Muscle of leg (tissue), 11 donors: ENCODE results near the gene RBM47. TPM values are rescaled to one million over a fixed set of nuclear protein-coding genes. Genes with fewer than 3 reads are reported as not detected.
A peak's percentile ranks its signal among the peaks of the same experiment; 100 is the strongest.

Experiments used
- DNase-seq: peaks from one replicate; pipeline ENCODE4 v3.0.0; 2013
- H3K27ac ChIP-seq: one replicate; pipeline ENCODE4 v1.5.1; 2013; ENCODE audit warnings: mild to moderate bottlenecking, low read length, control low read depth
- H3K27me3 ChIP-seq: one replicate; pipeline ENCODE4 v1.6.1; 2013; ENCODE audit warnings: low read length; ENCODE audit not compliant: control insufficient read depth, insufficient read depth
- H3K36me3 ChIP-seq: one replicate; pipeline ENCODE4 v1.6.1; 2013; ENCODE audit warnings: low read length; ENCODE audit not compliant: control insufficient read depth, insufficient read depth
- H3K4me1 ChIP-seq: one replicate; pipeline ENCODE4 v1.6.1; 2013; ENCODE audit warnings: low read length; ENCODE audit not compliant: control insufficient read depth, insufficient read depth
- H3K4me3 ChIP-seq: one replicate; pipeline ENCODE4 v1.5.1; 2013; ENCODE audit warnings: low read length, control low read depth
- H3K9me3 ChIP-seq: replicated peaks from 2 replicates; pipeline ENCODE4 v1.6.1; 2013; ENCODE audit warnings: low read depth, low read length; ENCODE audit not compliant: control insufficient read depth
- WGBS: methylation state at CpG from one replicate; pipeline ENCODE4 v1.1.5; 2013; ENCODE audit warnings: missing lambda C conversion rate; ENCODE audit not compliant: insufficient coverage; 5-methylcytosine and 5-hydroxymethylcytosine counted together
- polyA plus RNA-seq, 8 donors: library from polyadenylated mRNA; unstranded; fragments of 120-200 nt; gene quantifications; one replicate each; pipeline versions ENCODE4 v1.2.1 to v1.2.3, GENCODE V29; 2013; ENCODE audit warnings: inconsistent platforms in 1 of 8, low replicate concordance in 1 of 8; ENCODE audit not compliant: insufficient read length in 8 of 8, insufficient read depth in 1 of 8
- total RNA-seq: library from RNA; stranded (reverse); fragments of 120-200 nt; gene quantifications from one replicate; pipeline ENCODE4 v1.2.4, GENCODE V29; 2013

RBM47 gene
- total and polyA plus RNA-seq, 9 donors = 1.2 to 6.3 (median 2.0) TPM

DNA sequence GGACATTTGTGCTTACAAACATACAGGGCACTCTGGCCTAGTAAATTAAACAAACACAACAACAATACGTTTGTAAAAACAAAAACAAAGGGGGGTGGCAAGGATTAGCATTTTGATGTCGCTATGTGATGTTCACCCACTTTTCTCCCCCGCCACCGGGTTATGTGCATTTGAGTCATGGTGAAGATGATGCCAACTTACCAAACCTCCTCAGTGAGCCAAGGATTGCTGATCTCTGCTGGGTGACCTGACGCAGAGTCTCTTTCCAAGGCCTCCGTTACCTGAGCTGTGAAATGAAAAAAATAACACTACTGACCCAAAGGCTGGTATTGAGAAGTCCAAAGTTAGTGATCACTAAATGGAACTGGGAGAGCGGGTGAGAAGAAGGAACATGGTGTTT is 85.4 kb downstream of the RBM47 start:
- H3K4me1 ChIP-seq = no peaks in the 10 kb centered on the region
- H3K27me3 ChIP-seq = no peaks in the 10 kb centered on the region
- no peaks in the 10 kb centered on the region for H3K36me3 ChIP-seq
- WGBS = no CpG with 5 or more reads among the region's 7 CpGs
- no peak overlapping the region for H3K27ac ChIP-seq
- no peak overlapping the region for H3K4me3 ChIP-seq
- H3K9me3 ChIP-seq = no peaks in the 10 kb centered on the region
- no peak for DNase-seq

- no peaks in the 10 kb centered on the region for H3K27me3 ChIP-seq
- no peaks in the 10 kb centered on the region for H3K9me3 ChIP-seq
- no peak for DNase-seq
- H3K4me3 ChIP-seq = no peak overlapping the region
- WGBS = 86% methylated on average over 4 of the region's 7 CpGs
- no peak overlapping the region for H3K27ac ChIP-seq
- no peaks in the 10 kb centered on the region for H3K36me3 ChIP-seq
- no peaks in the 10 kb centered on the region for H3K4me1 ChIP-seq
Observed at GRCh38 chr4:40540800-40541199, 88.9 kb downstream of the RBM47 start.

- H3K9me3 ChIP-seq = no peaks in the 10 kb centered on the region
- H3K4me1 ChIP-seq = no peaks in the 10 kb centered on the region
- H3K4me3 ChIP-seq = no peak overlapping the region
- H3K27me3 ChIP-seq = no peaks in the 10 kb centered on the region
- no peak for DNase-seq
- no peaks in the 10 kb centered on the region for H3K36me3 ChIP-seq
- H3K27ac ChIP-seq = no peak overlapping the region
- 80% methylated on average over 4 of the region's 4 CpGs for WGBS
Observed at GRCh38 chr4:40536032-40536431, 93.6 kb downstream of the RBM47 start.

- no CpG with 5 or more reads among the region's 3 CpGs for WGBS
- Histone ChIP-seq H3K27me3 (no peaks in the 10 kb centered on the region), H3K36me3 (no peaks in the 10 kb centered on the region), H3K4me1 (no peaks in the 10 kb centered on the region), H3K9me3 (no peaks in the 10 kb centered on the region), H3K4me3 (no peak overlapping the region), H3K27ac (no peak overlapping the region)
- no peak for DNase-seq
Observed at GRCh38 chr4:40531636-40532023, 98.0 kb downstream of the RBM47 start.

DNA sequence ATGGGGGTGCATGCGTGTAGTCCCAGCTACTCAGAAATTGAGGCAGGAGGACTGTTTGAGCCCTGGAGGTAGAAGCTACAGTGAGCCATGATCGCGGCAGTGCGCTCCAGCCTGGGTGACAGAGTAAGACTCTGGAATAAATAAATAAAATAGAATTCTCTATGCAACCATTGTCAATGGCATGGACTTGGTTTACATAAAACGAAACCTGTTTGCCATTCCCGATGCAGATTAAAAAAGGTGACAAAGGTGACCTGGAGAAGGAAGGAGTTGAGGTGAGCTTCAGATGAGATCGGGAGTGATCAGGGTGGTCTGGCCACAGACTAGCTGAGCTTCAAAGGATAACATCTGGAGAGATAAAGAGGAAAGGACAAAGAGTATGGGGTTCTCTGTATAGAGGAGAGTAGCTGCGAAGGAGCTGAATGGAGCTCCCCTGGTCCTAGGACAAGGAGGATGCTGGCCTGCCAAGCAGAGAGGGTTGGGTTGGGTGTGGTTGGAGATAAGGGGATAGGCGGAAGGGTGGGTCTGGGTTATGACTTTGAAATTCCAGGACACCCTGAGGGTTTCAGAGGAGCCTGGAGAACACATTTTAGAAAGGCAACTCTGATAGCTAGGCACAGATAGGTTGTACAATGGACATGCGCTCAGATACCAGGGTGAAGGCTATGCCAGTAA is 98.6 kb downstream of the RBM47 start:
- Histone ChIP-seq H3K4me3 (no peak overlapping the region), H3K4me1 (no peaks in the 10 kb centered on the region), H3K27ac (no peak overlapping the region), H3K9me3 (no peaks in the 10 kb centered on the region), H3K27me3 (no peaks in the 10 kb centered on the region), H3K36me3 (no peaks in the 10 kb centered on the region)
- 85% methylated on average over 6 of the region's 10 CpGs for WGBS
- no peak for DNase-seq

DNA sequence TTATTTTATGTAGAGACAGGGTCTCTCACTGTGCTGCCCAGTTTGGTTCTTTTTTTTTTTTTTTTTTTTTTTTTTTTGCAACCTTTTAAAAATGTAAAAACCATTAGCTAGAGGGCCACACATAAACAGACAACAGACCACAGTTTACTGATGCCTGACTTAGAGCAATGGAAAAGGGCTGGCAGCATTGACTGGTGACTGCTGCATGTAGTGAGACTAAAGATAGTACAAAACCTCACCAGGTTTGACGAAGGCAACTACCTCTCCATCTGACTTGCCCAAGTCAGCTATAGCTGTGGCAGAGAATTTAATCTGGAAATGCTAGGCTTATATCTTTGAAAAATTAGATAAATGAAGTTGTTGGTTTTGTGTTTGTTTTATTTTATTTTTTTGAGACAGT is 102.9 kb downstream of the RBM47 start:
- H3K4me3 ChIP-seq = no peak overlapping the region
- H3K4me1 ChIP-seq = peaks cover 3% of the 10 kb centered on the region
- no peaks in the 10 kb centered on the region for H3K27me3 ChIP-seq
- DNase-seq = no peak
- no CpG with 5 or more reads among the region's 1 CpG for WGBS
- H3K27ac ChIP-seq = no peak overlapping the region
- no peaks in the 10 kb centered on the region for H3K9me3 ChIP-seq
- H3K36me3 ChIP-seq = no peaks in the 10 kb centered on the region

GRCh38 chr4:40525752-40526598 is 103.7 kb downstream of the RBM47 start:
- no peak overlapping the region for H3K4me3 ChIP-seq

DNA sequence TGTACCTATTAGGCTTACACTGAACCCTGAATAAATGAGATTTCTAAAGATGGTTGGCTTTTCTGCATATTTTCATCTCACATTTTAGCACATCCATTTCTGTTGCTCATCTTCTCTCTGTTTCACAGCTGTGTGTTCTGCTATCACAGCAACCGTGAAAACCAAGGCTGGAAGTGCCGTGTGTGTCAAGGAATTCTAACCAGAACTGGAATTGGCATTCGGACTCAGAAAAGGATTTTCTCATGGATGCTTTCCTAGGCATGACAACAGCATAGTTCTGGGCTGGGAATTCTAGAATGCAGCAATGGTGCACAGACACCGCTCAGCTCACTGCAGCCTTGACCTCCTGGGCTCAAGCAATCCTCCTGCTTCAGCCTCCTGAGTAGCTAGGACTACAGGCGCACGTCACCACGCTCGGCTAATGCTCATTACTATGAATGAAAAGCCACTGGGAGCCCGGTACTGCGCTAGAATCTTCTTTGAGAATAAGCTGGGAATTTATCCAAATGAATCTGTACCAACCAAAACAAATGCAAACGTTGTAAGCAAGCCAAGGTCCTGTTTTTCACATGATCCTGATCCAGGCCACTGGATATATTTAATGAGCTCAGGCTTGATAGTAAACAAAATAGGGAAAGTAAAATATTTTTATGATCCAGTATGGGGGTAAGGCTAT is 105.2 kb downstream of the RBM47 start:
- H3K27me3 ChIP-seq = no peaks in the 10 kb centered on the region
- H3K9me3 ChIP-seq = no peaks in the 10 kb centered on the region
- peaks cover 3% of the 10 kb centered on the region for H3K4me1 ChIP-seq
- no peaks in the 10 kb centered on the region for H3K36me3 ChIP-seq
- WGBS = 57% methylated on average over 7 of the region's 11 CpGs
- DNase-seq = peak; percentile 46
- no peak overlapping the region for H3K4me3 ChIP-seq
- no peak overlapping the region for H3K27ac ChIP-seq

More at GRCh38 chr4:40525752-40526598, 103.7 kb downstream of the RBM47 start:
- Histone ChIP-seq H3K36me3 (no peaks in the 10 kb centered on the region), H3K4me1 (peaks cover 3% of the 10 kb centered on the region), H3K27me3 (no peaks in the 10 kb centered on the region), H3K9me3 (no peaks in the 10 kb centered on the region), H3K27ac (no peak overlapping the region)
- WGBS = 51% methylated on average over 4 of the region's 8 CpGs
- DNase-seq = peak; percentile 69

- Histone ChIP-seq H3K27me3 (no peaks in the 10 kb centered on the region), H3K36me3 (no peaks in the 10 kb centered on the region), H3K4me3 (no peak overlapping the region), H3K27ac (no peak overlapping the region), H3K9me3 (no peaks in the 10 kb centered on the region), H3K4me1 (peaks cover 3% of the 10 kb centered on the region)
- no peak for DNase-seq
- 85% methylated on average over 3 of the region's 7 CpGs for WGBS
Observed at GRCh38 chr4:40523581-40523980, 106.1 kb downstream of the RBM47 start.

- WGBS = 93% methylated on average over 2 of the region's 2 CpGs
- no peaks in the 10 kb centered on the region for H3K36me3 ChIP-seq
- no peaks in the 10 kb centered on the region for H3K9me3 ChIP-seq
- peaks cover 3% of the 10 kb centered on the region for H3K4me1 ChIP-seq
- H3K27ac ChIP-seq = no peak overlapping the region
- DNase-seq = no peak
- H3K27me3 ChIP-seq = no peaks in the 10 kb centered on the region
- no peak overlapping the region for H3K4me3 ChIP-seq
Observed at GRCh38 chr4:40521957-40522356, 107.7 kb downstream of the RBM47 start.
